Measurements from ENCODE around the gene REEP6. TPM values are rescaled to one million over a fixed set of nuclear protein-coding genes. Genes with fewer than 3 reads are reported as not detected.

The REEP6 gene
- total and polyA plus RNA-seq, 4 donors = 16.4 to 449 (median 201) TPM

GRCh38 chr19:1522838-1523237 is 31.9 kb downstream of the REEP6 start:
- H3K9me3 ChIP-seq (ENCODE audit: control insufficient read depth in 4 of 4, low read length in 3 of 4) = no peaks in the 10 kb centered on the region
- H3K4me1 ChIP-seq (ENCODE audit: control insufficient read depth in 4 of 4, insufficient read depth in 4 of 4, low read length in 3 of 4) = peaks cover 0 to 5% (median 2%) of the 10 kb centered on the region in 4 donors
- TF ChIP-seq ZBTB33 (IDR thresholded peaks at IDR 0.05) = no peak
- TF ChIP-seq FOXA1 (IDR thresholded peaks at IDR 0.05) = no peak
- TF ChIP-seq HNF4G (IDR thresholded peaks at IDR 0.05) = no peak
- TF ChIP-seq RAD21 (IDR thresholded peaks at IDR 0.05) = no peak
- TF ChIP-seq RXRA (IDR thresholded peaks at IDR 0.05) = no peak
- TF ChIP-seq NR2F2 (IDR thresholded peaks at IDR 0.05) = no peak
- TF ChIP-seq EGR1 (IDR thresholded peaks at IDR 0.05; ENCODE audit: low read depth in 2 of 2) = no peak
- TF ChIP-seq FOXA2 (IDR thresholded peaks at IDR 0.05) = no peak
- TF ChIP-seq CTCF (IDR thresholded peaks at IDR 0.05; ENCODE audit: low read depth, low read length, missing input control) = no peak
- TF ChIP-seq GABPA (IDR thresholded peaks at IDR 0.05 in 1 of 2, conservative IDR thresholded peaks at IDR 0.05 in 1 of 2) = no peak
- TF ChIP-seq REST (IDR thresholded peaks at IDR 0.05) = no peak
- no peak for TF ChIP-seq SP1 (IDR thresholded peaks at IDR 0.05)
- no peak for TF ChIP-seq MAX (IDR thresholded peaks at IDR 0.05)
- no peak for TF ChIP-seq ATF3 (IDR thresholded peaks at IDR 0.05)
- no peak for TF ChIP-seq HNF4A (conservative IDR thresholded peaks at IDR 0.05)
- TF ChIP-seq YY1 (IDR thresholded peaks at IDR 0.05) = no peak
- no peak for TF ChIP-seq JUND (IDR thresholded peaks at IDR 0.05)
- no peak for TF ChIP-seq TAF1 (conservative IDR thresholded peaks at IDR 0.05)
- 69% methylated on average over 18 of the region's 18 CpGs for WGBS
- H3K4me3 ChIP-seq (ENCODE audit: low read depth in 1 of 3, low read length in 3 of 3) = no peak overlapping the region
- no peak overlapping the region for H3K9ac ChIP-seq (ENCODE audit: low read depth in 1 of 2, low read length in 2 of 2)
- peaks cover 0 to 18% (median 7%) of the 10 kb centered on the region in 4 donors for H3K27me3 ChIP-seq (ENCODE audit: control insufficient read depth in 4 of 4, insufficient read depth in 4 of 4, low read length in 3 of 4)
- no peak overlapping the region for H3K27ac ChIP-seq (ENCODE audit: low read depth in 1 of 2, low read length in 2 of 2)
- DNase-seq (ENCODE audit: low spot score) = no peak
- no peaks in the 10 kb centered on the region for H3K36me3 ChIP-seq (ENCODE audit: control insufficient read depth in 4 of 4, insufficient read depth in 3 of 4, low read depth in 1 of 4, low read length in 3 of 4)
